Hepatocyte (in vitro differentiated cells): ENCODE data around the gene STARD8.

ENCODE experiments used
- CTCF ChIP-seq: fragments of 200-600 bp; sonication (generic); IDR thresholded peaks from 2 replicates; pipeline ENCODE4 v1.5.1; 2016; ENCODE audit warnings: antibody characterized with exemption, mild to moderate bottlenecking; ENCODE audit not compliant: poor library complexity
- EZH2 ChIP-seq: fragments of 200-600 bp; sonication (generic); IDR thresholded peaks from 2 replicates; pipeline ENCODE4 v1.6.1; 2016; ENCODE audit warnings: antibody characterized with exemption, mild to moderate bottlenecking, borderline replicate concordance

- no peak for TF ChIP-seq CTCF
- TF ChIP-seq EZH2, result no peak
Observed at GRCh38 chrX:68698942-68699341, 51.5 kb downstream of the STARD8 start.
